Tibial nerve (tissue), 4 donors: ENCODE results near the gene CAT. TPM values are rescaled to one million over a fixed set of nuclear protein-coding genes. Genes with fewer than 3 reads are reported as not detected.

ENCODE experiments used
- DNase-seq, 2 donors: peaks; one replicate each; pipeline ENCODE4 v3.0.0-alpha.2; 2019; ENCODE audit warnings: low spot score in 2 of 2
- H3K27ac ChIP-seq, 4 donors: fragments of 200-600 bp; sonication (generic) in 3 of 4; one replicate each; pipeline ENCODE4 v1.5.1; 2017 to 2019; ENCODE audit warnings: mild to moderate bottlenecking in 1 of 4
- H3K27me3 ChIP-seq, 2 donors: fragments of 200-600 bp; sonication (generic) in 1 of 2; one replicate each; pipeline versions ENCODE4 v1.5.1 to v1.6.0; 2017 to 2019
- H3K36me3 ChIP-seq, 3 donors: fragments of 200-600 bp; sonication (generic); one replicate each; pipeline ENCODE4 v1.5.1; 2018 to 2019
- H3K4me1 ChIP-seq, 4 donors: fragments of 200-600 bp; sonication (generic) in 3 of 4; one replicate each; pipeline ENCODE4 v1.5.1; 2017 to 2019
- H3K4me3 ChIP-seq, 4 donors: fragments of 200-600 bp; sonication (generic) in 3 of 4; one replicate each; pipeline ENCODE4 v1.5.1; 2017 to 2019; ENCODE audit warnings: mild to moderate bottlenecking in 1 of 4, moderate library complexity in 1 of 4
- H3K9me3 ChIP-seq, 4 donors: fragments of 200-600 bp; sonication (generic) in 3 of 4; one replicate each; pipeline ENCODE4 v1.5.1; 2017 to 2019
- CTCF ChIP-seq, 5 experiments: fragments of 200-600 bp in 3 of 5; fragments of 450-650 bp in 2 of 5; sonication (generic) in 3 of 5; IDR thresholded peaks; one replicate each; pipeline ENCODE4 v1.5.1; 2016 to 2019; ENCODE audit warnings: antibody characterized with exemption in 5 of 5, mild to moderate bottlenecking in 3 of 5, moderate library complexity in 2 of 5
- EP300 ChIP-seq, 2 donors: sonication (generic); formaldehyde crosslinking; IDR thresholded peaks; one replicate each; pipeline ENCODE4 v1.6.1; 2017; ENCODE audit warnings: antibody characterized with exemption in 2 of 2, mild to moderate bottlenecking in 1 of 2
- POLR2A ChIP-seq, 2 donors: fragments of 450-650 bp; IDR thresholded peaks; one replicate each; pipeline ENCODE4 v1.6.1; 2017; ENCODE audit warnings: antibody characterized with exemption in 2 of 2, mild to moderate bottlenecking in 2 of 2, moderate library complexity in 2 of 2
- WGBS, 2 donors: methylation state at CpG; one replicate each; pipeline ENCODE4 v1.1.5; 2018; 5-methylcytosine and 5-hydroxymethylcytosine counted together
- total RNA-seq, 4 donors: library from RNA; depleted of rRNA; stranded (reverse); fragments of >200 nt; gene quantifications; one replicate each; pipeline ENCODE4 v1.1.0, GENCODE V29; 2016

CAT gene
- total RNA-seq, 4 donors from 2014 or later, result 101 to 230 (median 147) TPM

DNA sequence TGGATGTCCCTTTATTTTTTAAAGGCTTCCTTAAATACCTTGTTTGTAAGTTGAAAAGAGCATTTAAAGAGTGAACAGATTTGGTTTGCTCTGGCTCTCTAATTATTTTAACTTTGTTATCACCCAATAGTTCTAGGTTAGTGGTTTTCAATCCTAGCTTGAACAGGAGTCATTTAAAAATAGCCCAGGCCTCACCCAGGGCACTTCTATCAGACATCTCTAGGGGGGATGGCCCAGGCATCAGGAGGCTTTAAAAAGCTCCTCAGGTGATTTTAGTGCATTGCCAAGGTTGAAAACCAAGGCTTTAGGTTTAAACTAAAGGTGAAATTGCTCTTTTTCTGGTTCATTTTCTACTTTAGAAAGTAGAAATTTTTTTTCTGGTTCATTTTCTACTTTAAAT lies 8.3 kb downstream of the CAT start:
- peaks cover 0 to 43% (median 6%) of the 10 kb centered on the region in 4 donors for H3K4me1 ChIP-seq
- H3K27ac ChIP-seq, result no peak overlapping the region
- TF ChIP-seq POLR2A (IDR thresholded peaks at IDR 0.05) (no peak), EP300 (IDR thresholded peaks at IDR 0.05) (no peak), CTCF (IDR thresholded peaks at IDR 0.05) (no peak)

DNA sequence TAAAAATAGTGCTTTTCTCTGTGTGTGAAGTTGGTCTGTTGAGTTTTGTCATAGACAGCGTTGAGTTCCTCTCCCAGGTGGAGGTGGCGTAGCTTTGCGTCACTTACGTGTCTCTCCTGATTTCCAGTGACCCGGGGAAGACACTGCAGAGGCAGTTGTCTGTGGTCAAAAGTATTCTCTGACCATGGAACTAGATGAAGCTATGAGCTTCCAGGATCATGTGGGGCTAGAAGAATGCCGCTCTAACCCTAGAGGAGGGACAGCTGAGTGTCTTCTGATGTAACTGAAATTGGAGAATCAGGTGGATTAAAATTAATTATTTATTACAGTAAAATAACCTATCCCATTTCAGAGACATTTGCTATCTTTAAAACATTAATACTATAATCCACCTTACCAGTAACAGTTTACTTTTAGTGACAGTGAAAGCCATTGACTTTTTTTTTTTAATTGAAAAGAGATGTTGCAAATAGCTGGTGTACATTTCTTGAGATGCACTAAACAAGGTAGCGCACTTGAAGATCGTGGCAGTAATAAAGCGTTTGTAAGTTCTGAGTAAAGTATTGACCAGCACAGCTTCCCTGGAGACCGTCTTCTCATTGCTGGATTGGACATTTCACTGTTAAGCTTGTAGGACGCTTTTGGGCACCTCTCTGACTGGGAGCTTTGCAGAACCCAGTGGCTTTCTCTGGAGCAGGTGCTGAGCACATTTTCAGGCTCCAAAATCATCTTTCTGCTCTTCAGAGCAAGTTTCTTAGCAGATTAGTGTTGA lies 9.7 kb downstream of the CAT start:
- no peak overlapping the region for H3K27ac ChIP-seq
- no peak for DNase-seq
- H3K36me3 ChIP-seq, result peaks cover 0 to 44% (median 3%) of the 10 kb centered on the region in 3 donors
- TF ChIP-seq CTCF (IDR thresholded peaks at IDR 0.05) (no peak), EP300 (IDR thresholded peaks at IDR 0.05) (no peak)
- 90 to 97% methylated on average over 11 of the region's 11 CpGs for WGBS, 2 donors
- H3K4me1 ChIP-seq, result peaks cover 0 to 33% (median 5%) of the 10 kb centered on the region in 4 donors
- H3K4me3 ChIP-seq, result no peak overlapping the region
- H3K27me3 ChIP-seq, result no peaks in the 10 kb centered on the region
- H3K9me3 ChIP-seq, result no peaks in the 10 kb centered on the region

More for the DNA sequence above, 8.3 kb downstream of the CAT start:
- peaks cover 0 to 31% (median 3%) of the 10 kb centered on the region in 3 donors for H3K36me3 ChIP-seq
- no peaks in the 10 kb centered on the region for H3K27me3 ChIP-seq
- H3K9me3 ChIP-seq, result no peaks in the 10 kb centered on the region
- DNase-seq, result no peak
- no peak overlapping the region for H3K4me3 ChIP-seq

DNA sequence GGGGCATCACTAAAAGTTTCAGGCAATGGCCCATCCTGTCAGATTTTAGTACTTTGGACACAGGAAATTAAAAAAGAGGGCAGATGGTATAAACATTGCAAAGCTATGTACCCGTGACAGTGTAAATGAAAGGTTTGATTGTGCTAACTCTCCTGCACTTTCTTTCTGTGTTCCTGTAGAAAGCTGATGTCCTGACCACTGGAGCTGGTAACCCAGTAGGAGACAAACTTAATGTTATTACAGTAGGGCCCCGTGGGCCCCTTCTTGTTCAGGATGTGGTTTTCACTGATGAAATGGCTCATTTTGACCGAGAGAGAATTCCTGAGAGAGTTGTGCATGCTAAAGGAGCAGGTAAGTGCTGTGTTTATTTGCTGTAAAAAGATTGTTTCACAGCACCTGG lies 10.3 kb downstream of the CAT start:
- H3K36me3 ChIP-seq, result peaks cover 0 to 50% (median 8%) of the 10 kb centered on the region in 3 donors
- H3K4me1 ChIP-seq, result peaks cover 0 to 29% (median 2%) of the 10 kb centered on the region in 4 donors
- no peak for TF ChIP-seq EP300 (IDR thresholded peaks at IDR 0.05)
- no peak for TF ChIP-seq POLR2A (IDR thresholded peaks at IDR 0.05)
- TF ChIP-seq CTCF (IDR thresholded peaks at IDR 0.05), result no peak
- no peaks in the 10 kb centered on the region for H3K9me3 ChIP-seq
- no peak overlapping the region for H3K4me3 ChIP-seq
- no peak overlapping the region for H3K27ac ChIP-seq
- DNase-seq, result no peak
- WGBS, 2 donors, result 35 to 52% methylated on average over 3 of the region's 3 CpGs
- no peaks in the 10 kb centered on the region for H3K27me3 ChIP-seq

DNA sequence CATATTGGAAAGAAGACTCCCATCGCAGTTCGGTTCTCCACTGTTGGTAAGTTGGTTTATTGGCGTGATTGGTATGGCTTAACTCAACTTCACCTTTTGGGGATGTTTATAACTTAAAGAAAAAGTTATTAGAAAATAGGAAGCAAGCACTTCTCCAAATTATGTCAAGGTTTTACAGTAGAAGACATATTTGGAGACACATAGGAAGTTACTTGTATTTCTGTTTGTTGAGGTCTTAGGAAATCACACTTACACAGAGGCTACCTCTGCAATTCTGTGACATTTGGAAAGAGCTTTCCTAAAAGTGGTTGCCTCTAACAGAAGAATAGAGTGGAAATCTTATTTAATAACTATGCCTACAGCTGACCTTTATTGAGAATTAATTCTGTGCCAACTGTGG lies 12.3 kb downstream of the CAT start:
- Histone ChIP-seq H3K4me3 (no peak overlapping the region), H3K27ac (no peak overlapping the region), H3K27me3 (no peaks in the 10 kb centered on the region), H3K36me3 (peaks cover 0 to 63% (median 8%) of the 10 kb centered on the region in 3 donors), H3K9me3 (no peaks in the 10 kb centered on the region), H3K4me1 (peaks cover 0 to 16% (median 2%) of the 10 kb centered on the region in 4 donors)
- DNase-seq, result no peak
- TF ChIP-seq EP300 (IDR thresholded peaks at IDR 0.05) (no peak), POLR2A (IDR thresholded peaks at IDR 0.05) (no peak), CTCF (IDR thresholded peaks at IDR 0.05) (no peak)
- WGBS, 2 donors, result 88 to 97% methylated on average over 3 of the region's 3 CpGs

DNA sequence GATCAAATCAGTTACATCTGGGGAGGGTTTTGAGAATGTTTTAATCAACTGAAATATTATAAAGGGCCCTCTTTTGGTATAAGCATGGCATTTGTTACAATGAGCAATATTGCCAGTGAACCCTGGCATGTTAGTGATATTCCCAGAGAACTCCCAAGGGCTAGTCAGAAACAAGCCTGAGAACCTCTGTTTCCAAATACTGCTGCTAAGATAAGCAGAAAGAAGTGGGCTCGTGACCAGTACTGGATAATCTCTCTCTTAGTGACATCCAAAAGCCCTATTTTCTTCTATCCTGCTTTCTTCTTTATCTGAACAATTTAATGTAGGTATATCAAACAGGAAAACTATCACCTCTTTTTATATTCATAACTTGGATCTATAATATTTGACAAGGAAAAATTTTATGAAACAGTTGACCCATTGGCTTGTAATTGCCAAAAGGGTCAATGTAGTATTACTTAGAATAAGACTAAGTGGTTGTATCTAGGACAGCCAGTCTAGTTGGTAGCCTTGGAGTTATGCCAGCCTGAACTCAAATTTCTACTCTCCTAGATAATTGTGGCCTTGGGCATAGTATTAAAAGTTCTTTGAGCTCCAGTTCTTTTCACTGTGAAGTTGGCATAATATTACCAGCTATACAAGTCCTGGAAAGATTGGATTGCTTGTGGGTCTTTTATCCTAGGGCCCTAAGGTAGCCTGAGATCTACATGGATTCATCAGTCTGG lies 15.7 kb downstream of the CAT start:
- H3K27me3 ChIP-seq, result no peaks in the 10 kb centered on the region
- WGBS, 2 donors, result 76 to 89% methylated on average over 1 of the region's 1 CpG
- H3K9me3 ChIP-seq, result no peaks in the 10 kb centered on the region
- H3K27ac ChIP-seq, result peak overlapping the region in 1 of 4 donors; percentile 30
- TF ChIP-seq CTCF (IDR thresholded peaks at IDR 0.05) (no peak), POLR2A (IDR thresholded peaks at IDR 0.05) (no peak)
- no peak for DNase-seq
- H3K4me3 ChIP-seq, result no peak overlapping the region
- H3K36me3 ChIP-seq, result peaks cover 0 to 92% (median 8%) of the 10 kb centered on the region in 3 donors
- peaks cover 0 to 5% (median 2%) of the 10 kb centered on the region in 4 donors for H3K4me1 ChIP-seq
